Stimulated activated naive CD4-positive, alpha-beta T cell treated with Interleukin-2 at 50 U/mL for 16 hours (primary cell): ENCODE results near the gene SCTR.

ENCODE experiments used
- DNase-seq: peaks from one replicate; lab custom pipeline; 2025; lab: John Stamatoyannopoulos, UW

Gene SCTR

GRCh38 chr2:119523383-119523951, 816 bp downstream of the SCTR start:
- DNase-seq, result no peak

DNA sequence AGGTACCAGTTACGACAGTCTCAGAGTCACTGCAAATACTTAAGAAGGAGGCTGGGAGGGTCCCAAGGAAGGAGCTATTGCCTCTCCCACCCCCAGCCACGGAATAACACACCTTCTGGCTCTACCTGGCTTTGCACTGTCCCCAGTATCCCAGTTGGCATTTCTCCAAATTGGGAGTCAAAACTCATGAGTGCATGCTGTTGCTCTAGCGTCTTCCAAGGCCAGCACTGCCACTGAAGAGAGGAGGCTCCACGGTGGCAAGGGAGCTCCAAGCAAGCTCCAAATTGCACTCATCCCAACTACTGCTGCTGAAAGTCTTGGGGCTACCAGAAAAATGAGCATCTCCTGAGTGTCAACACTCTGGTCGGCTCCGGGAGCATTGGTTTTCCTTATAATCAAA, 1.6 kb downstream of the SCTR start:
- DNase-seq, result no peak

DNA sequence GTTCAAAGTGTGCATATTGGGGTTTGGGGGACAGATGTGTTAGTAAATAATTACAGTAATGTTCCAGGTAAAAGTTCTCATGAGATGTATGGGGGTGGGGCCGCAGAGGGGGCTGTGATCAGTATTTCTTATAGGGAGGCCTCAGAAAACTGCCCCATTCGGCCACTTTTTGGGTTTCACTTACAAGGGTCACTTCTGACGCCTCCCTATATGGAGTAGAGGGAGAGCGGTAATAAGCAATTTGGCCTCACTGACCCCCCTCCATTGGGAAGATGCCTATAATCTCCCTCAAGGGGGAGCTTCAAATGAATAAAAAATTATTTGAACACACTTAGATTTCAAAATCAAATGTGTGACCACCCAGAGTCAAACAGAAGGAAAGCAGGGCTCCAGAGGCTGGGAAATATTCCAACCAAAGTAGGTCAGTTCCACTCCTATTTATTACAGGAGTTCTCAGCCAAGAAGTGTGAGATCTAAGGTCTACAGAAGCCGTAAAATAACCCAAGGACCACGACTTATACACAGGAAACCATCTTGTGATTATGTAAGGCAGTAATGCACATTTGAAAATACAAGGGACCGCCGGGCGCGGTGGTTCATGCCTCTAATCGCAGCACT, 2.7 kb downstream of the SCTR start:
- DNase-seq, result no peak

GRCh38 chr2:119520696-119521432, 3.4 kb downstream of the SCTR start:
- DNase-seq, result no peak

- no peak for DNase-seq
These were observed 5.2 kb downstream of the SCTR start for GRCh38 chr2:119519057-119519408.

- DNase-seq, result no peak
These were observed 5.8 kb downstream of the SCTR start for GRCh38 chr2:119518401-119519056.

DNA sequence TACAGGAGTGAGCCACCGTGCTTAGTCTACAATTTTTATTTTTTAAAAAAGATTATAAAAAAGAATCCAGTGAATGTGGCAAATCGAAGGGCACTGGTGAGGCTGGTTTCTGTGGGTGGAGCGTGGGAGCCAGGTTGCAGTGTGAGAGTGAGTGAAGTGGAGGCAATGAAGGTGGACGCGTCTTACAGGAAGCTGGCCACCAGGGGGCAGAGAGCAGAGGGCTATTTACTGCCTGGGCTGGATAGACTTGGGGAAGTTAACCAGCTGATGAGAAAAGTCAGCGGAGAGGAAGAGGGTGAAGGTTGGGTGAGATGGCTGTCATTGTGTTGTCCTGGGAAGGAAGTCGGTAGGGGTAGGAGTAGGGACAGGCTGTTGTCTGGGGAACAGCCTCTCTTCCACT, 6.8 kb downstream of the SCTR start:
- DNase-seq, result no peak

DNA sequence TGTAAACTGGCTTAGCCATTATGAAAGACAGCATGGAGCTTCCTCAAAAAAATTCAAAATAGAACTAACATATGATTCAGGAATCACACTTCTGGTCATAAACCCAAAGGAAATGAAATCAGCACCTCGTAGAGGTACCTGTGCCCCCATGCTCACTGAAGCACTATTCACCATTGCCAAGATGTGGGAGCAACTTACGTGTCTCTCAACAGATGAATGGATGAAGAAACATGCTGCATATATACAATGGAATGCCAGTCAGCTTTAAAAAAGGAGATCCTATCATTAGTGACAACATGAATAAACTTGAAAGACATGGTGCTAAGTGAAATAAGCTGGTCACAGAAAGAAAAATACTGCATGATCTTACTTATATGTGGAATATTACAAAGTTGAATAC, 8.2 kb downstream of the SCTR start:
- no peak for DNase-seq

- DNase-seq, result no peak
These were observed 10.5 kb downstream of the SCTR start for GRCh38 chr2:119513832-119514231.

DNA sequence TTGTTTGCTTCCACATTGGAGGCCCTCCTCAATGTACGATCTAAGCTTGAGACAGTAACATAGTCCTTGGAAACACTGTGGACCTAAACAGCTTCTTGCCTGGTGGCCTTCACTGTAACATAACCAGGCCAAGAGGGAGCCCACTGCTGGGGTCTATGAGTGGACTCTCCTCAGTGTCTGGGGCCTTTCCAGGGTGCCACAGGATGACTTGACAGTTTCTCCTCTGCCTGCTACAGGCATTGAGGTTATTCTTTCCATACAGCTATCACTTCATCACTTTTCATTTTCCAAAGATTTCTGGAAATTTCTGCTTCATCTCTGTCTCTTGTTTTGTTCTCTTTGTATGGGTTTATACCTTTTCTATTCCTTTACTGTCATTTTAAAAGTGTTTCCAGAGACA, 11.3 kb downstream of the SCTR start:
- DNase-seq, result no peak

DNA sequence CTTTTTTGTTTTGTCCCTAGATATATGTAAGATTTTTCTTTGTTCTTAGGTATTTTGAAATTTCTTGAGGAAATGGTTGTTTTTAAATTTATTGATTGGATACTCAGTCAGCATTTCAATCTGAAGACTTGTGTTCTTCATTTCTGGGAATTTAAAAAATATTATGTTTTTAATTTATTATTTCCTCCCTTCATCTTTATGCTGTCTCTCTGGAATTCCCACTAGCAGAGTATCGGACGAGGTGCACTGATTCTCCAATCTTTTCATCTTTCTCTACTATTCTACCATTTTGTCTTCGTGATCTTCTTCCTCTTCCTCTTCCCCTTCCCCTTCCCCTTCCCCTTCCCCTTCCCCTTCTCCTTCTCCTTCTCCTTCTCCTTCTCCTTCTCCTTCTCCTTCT, 12.3 kb downstream of the SCTR start:
- no peak for DNase-seq

- DNase-seq, result no peak
These were observed 15.5 kb downstream of the SCTR start for GRCh38 chr2:119508756-119509155.

DNA sequence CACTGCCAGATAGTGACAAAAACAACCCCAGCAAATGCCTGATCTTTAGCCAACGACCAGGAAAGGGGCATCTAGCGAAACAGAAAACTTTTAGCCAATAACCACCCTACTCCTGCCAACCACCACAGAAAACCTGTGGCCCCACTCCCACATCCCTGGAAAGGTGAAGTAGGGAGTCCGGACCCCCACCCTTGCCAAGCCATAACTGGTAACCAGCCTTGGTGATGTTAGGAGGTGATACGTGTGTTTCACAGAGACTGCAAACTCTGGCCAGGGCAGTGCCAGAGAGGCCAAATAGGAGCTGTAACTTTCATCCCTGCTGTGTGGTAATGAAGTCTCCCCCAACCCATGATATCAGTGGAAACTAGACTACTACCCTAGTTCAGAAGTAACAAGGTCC, 27.6 kb downstream of the SCTR start:
- DNase-seq, result no peak

DNA sequence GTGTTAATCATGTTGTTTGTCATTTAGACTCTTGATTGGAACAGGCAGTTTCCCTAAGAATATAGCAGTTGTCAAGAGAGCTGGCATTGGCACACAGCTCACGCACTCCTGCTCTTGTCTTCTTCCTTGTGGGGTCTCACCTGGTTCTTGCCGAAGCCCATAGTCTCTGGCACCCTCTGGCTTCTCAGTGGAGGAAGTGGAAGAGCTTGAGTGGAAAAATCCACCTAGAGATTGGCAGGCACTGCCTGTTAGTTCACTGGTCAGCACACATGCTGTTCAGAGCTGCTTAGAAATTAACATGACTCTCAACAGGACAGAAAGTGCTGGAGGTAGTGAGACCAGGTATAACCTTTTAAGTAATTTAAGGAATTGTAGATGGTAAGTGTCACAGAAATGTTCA, 28.3 kb downstream of the SCTR start:
- DNase-seq, result no peak

DNA sequence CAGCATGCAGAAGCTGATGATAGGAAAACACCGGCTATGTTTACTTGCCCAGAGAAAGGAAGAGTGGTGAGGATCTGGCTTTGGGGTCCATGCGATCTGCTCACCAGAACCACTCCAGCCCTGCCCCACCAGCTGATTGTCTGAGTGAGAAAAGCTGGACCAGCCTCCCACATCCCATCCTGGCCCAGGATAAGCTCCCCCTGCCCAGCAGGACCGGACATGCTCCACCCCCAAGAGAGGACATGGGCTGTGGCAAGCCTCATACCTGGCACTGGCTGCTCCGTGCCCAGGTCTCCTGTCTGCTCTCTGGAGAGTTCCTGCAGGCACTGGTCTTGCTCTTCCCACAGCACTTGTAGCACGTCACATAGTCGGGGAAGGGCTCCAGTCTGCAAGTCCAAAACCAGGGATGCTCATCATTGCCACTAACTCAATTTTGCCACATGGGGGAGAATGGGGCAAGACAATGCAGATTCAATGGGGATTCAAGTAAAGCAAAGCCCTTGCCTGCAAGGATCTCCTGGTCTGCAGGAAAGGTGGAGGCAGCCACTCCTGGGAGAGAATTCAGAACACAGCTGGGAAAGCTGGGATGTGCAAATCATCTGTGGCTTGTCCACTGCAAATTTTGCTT, 30.0 kb downstream of the SCTR start:
- DNase-seq, result no peak

DNA sequence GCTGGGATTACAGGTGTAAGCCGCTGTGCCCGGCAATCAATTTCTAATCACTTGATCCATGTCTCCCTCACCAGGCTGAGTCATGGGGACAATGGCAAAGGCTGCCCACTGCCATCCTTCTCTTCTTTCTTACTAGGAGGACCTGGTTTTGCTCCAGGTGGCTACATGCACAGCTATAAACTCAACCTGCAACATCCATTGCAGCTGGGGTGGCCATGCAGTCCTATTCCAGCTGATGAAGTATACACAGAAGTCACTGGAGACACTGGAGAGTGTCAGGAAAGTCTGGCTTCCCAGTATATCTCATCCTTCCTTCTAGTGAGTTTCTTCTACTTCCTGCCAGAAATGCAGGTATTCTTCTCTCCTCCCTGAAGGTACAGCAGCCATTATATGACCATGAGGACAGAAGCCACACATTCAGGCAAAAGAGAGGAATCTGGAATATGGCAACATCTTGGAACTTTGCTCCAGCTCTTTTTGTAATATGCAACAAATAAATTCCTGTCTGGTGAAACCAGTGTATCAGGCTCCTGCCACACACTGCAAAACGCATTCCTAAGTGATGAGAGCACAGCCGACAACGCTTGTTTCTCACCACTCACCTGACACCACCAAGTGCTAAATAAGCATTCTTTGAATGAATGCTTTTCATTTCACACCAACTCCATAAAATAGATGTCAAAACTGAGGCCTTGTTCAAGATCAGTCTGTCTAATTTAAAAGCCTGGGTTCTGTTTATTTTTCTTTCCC, 32.3 kb downstream of the SCTR start:
- no peak for DNase-seq

DNA sequence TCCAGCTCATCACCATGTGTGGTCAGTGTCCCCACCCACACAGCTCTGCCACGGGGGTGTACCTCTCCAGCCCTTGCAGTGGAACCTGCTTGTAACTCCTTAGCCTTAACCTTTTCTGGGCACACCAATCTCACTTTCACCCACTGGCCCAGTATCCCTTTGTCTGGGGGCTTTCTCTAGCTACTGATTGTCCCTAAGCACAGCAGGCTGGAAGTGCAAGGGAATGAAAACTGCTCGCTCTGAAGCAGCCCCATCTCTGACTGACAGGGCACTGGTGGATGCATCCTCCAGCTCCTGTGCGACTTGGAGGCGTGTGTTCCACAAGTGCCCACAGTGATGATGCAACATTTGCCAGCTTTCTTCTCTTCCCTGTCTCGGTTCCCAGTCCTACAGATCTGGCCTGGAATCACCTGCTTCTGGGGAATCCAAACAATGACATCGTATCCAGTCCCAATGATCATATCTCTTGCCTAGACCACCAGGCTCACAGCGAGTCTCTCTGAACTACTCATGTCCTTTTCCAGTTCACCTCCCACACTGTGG, 33.6 kb downstream of the SCTR start:
- DNase-seq, result no peak

DNA sequence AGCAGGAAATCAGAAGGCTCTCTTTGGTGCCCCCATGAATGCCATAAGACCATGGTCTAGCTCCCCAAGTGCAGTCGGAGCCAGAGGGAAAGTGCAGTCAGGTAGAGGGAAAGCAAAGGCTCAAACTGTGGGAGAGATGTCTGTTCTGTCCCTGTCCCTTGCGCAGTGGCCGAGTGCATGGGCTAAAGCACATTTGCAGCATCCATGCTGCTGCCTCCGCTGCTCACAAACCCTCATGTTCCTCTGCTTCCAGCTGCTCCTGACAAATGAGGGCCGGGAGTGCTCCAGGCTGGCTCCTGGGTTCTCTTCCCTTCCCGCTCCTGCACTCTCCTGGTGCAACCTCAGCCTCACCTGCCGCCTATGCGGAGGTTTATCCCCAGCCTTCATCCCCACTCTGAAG, 34.2 kb downstream of the SCTR start:
- DNase-seq, result no peak

DNA sequence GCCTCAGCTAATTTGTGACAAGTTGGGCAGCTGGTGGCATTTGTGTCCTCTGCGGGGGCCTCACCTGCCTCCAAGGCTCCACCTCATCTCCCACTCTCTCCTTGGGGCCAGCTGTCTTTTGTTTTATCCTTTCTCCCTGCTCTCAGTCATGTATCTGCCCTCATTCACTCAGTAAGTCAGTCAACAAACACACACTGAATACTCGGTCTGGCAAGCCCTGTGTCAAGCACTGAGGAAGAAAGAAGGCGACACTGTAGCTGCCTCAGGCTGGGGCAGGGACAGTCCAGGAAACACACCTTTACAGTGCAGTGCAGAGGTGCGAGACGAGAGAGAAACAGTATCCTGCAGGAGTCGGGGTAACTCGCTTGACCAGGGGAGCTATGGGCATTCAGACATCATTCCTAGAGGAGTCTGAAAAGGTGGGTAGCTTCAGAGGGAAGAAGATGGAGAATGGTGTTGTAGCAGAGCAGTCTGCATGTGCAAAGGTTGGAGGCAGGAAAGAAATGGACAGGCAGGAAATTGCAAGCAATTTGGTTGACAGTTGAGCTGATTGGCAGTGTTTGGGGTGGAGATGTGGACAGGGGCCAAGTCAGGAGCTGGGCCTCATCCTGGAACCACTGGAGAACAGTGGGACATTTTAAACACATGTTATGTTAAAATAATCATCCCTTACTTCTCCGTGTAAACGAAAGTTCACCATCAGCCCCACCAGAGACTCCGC, 34.9 kb downstream of the SCTR start:
- no peak for DNase-seq

DNA sequence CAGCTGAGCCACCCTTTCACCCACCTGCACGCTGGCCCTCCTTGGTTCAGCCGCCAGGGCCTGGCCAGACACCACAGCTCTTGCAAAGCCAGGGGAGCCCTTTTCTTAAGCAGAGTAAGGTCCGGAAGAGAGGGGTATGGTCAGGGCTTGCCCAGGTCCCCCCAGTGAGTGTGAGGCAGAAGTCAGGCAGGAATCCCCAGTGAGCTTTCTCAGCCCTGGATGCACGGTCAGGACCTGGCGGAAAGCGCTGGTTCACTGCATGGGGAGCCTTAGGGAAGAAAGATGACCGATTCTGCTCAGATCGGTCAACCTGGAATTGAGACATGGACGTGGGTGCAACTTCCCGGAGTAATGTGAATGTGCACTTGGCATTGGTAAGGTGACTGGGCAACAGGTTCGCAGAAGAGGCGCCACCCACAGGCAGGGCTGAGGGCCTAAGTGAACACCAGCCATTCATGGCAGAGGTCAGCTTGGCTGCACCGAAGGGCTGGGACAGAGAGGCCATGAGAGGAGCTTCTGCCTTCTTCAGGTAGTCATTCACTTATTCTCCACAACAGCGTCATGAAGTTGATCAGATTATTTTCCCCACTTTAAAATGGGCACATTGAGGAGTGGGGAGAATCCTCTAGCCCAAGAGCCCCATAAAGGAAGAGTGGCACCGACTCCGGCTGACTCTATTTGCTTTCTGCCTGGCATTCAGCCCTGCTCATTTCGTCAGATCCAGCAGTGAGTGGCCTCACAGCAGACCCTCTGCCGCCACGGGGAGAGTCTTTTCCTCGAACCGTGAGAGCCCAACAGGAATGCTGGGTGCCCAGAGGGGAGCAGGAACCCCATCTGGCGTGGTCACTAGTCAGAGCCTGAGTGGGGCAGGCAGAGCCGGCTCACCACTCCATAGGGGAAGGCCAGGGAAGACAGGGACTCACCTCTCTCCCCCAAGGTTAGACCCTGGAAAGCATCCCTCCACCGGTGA, 35.8 kb downstream of the SCTR start:
- no peak for DNase-seq
